LNCaP clone FGC (cell line): ENCODE results near the gene FGF14.

Experiments used
- DNase-seq: peaks from one replicate; pipeline ENCODE4 v3.0.0-alpha.2; 2011; ENCODE audit warnings: low read depth
- H3K4me3 ChIP-seq: 2 replicates; pipeline ENCODE4 v1.5.1; 2011; ENCODE audit warnings: mild to moderate bottlenecking, low read depth, low read length, control low read depth
- TF ChIP-seq, protein P1 (sequence below): IDR thresholded peaks from 2 replicates; pipeline ENCODE4 v1.5.1; 2012; ENCODE audit warnings: mild to moderate bottlenecking; ENCODE audit not compliant: control insufficient read depth, insufficient read depth; ENCODE audit errors: extremely low read depth

Gene FGF14

DNA sequence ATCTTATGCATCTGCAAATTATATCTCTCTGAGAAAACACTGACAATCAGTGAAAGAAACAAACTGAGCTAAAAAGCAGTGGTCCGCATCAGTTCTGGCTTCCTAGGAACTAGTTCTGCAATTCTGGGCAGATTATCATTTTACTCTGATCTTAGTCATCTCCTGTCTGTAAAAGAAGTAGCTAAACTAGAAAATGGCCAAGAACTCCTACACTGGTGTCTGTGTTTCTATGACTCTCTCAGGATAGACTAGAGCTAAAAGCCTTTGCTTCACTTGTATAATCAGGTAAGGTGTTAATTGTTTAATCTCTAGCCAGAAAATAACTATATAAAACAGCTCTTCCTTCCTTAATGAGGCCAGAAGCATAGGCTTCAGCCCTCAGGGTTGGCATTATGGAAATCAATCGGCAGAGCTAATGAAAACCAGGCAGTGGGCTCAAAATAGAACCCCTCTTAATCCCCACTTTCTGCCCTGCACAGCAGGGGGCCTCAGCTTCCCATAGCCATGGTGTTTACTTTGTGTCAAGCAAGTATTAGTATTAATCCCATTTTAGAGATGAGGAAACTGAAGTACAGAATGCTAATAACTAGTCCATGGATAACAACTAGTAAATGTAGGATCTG is 459.2 kb downstream of the FGF14 start:
- DNase-seq, result no peak
- TF ChIP-seq, protein P1, sequence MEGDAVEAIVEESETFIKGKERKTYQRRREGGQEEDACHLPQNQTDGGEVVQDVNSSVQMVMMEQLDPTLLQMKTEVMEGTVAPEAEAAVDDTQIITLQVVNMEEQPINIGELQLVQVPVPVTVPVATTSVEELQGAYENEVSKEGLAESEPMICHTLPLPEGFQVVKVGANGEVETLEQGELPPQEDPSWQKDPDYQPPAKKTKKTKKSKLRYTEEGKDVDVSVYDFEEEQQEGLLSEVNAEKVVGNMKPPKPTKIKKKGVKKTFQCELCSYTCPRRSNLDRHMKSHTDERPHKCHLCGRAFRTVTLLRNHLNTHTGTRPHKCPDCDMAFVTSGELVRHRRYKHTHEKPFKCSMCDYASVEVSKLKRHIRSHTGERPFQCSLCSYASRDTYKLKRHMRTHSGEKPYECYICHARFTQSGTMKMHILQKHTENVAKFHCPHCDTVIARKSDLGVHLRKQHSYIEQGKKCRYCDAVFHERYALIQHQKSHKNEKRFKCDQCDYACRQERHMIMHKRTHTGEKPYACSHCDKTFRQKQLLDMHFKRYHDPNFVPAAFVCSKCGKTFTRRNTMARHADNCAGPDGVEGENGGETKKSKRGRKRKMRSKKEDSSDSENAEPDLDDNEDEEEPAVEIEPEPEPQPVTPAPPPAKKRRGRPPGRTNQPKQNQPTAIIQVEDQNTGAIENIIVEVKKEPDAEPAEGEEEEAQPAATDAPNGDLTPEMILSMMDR, result no peak
- H3K4me3 ChIP-seq, result no peak overlapping the region

DNA sequence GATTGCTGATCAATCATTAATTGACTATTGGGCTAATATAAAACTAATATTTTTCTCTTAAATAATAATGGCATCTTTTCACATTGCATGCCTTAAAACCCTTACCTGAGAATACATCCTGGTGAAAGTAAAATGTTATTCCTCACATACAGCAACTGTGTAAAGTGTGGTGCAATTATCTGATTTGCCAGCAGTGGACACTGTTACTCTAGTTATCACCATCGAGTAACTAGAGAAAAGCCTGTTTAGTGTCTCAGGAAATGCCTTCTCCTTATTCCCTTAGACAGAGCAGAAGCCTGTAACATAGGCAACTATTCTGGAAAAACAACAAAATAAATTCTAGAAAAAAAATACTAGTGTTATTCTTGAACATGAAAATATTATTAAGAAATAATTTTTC is 459.8 kb downstream of the FGF14 start:
- H3K4me3 ChIP-seq, result no peak overlapping the region
- DNase-seq, result no peak
- TF ChIP-seq, protein P1, result peak; percentile 69

DNA sequence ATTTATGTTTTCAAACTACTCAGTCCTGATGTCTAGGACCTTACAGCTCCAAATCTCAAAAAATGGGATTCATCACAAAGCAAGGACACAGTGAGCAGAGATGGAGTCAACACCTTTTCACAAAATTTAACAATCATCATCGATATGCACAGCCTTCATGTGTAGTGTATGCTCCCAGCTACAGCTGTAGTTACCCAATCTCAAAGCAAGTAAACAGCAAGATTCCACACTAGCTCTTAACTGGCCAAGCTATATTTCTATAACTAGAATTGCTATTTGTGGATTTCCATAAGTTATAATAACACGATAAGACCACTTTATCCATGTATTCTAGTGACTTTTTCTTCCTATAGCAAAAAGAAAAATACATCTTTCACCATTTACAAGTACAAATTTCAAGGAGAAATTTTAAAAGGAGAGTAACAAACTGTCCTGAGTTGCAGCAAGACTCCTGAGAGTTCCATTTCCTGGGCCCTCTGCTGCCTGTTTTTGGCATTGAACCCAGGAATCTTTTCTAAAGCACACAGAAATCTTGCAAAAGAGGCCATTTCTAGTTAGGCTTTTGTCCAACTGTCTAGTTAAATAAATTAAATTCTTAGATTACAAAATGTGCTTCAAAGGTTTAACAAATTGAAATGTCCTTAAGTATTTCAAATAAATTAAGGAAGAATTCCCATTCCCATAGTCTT is 460.6 kb downstream of the FGF14 start:
- no peak for DNase-seq
- H3K4me3 ChIP-seq, result no peak overlapping the region
- TF ChIP-seq, protein P1, result no peak

DNA sequence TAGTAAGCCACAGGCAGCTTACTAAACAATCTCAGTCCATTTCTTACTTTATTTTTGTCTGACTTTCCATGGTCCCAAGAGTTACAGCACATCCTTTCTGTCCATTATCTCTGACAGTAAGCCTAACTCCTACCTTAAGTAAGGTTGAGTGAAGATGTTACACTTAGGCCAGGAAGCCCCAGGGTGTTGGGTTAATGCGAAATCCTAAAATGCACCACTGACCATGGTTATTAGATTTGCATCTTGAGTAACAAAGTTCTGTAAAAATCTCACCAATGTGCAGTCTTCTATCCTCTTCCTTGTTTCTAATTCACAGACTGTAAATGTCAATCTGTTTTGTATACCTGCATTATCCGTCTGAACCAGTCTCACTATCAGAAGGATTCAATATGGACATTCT is 462.5 kb downstream of the FGF14 start:
- DNase-seq, result no peak
- no peak overlapping the region for H3K4me3 ChIP-seq
- TF ChIP-seq, protein P1, result no peak

DNA sequence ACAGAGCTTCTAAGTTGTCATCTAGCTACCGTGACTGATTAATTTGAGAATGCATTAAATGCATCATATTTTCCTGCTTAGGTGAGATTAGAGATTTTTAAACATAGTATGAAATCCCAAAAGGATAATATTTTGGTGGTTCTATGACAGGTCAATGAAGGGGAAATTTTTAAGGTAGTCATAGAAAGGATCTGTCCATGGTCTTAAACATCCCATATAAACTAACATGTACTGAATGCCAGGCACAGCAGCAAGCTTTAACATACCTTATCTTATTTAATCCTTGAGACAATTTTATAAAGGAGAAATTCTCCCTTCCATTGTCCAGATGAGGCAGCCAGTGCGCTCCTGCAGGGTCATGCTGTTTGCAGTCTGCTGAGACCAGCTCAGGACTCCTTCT is 466.0 kb downstream of the FGF14 start:
- DNase-seq, result no peak
- TF ChIP-seq, protein P1, result no peak
- no peak overlapping the region for H3K4me3 ChIP-seq

DNA sequence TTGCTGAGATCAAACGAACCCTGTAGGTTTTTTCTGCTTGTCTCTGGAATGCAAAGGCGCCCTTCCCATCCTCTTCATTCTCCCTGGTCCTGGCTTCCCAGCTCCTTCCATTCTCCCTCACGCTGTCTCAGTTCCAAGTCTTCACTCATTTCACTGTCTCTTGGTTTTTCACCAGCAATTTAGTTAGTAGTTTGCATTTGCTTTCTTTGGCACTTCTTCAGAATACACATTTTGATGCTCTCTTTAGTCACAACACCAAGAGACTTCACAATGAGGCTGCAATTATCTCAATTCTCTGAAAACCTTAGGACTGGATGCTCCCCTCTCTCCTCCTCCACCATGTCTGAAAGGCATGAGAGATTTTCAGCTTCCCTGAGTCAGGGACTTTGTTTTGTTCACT is 470.7 kb downstream of the FGF14 start:
- DNase-seq, result no peak
- TF ChIP-seq, protein P1, result no peak
- H3K4me3 ChIP-seq, result no peak overlapping the region

DNA sequence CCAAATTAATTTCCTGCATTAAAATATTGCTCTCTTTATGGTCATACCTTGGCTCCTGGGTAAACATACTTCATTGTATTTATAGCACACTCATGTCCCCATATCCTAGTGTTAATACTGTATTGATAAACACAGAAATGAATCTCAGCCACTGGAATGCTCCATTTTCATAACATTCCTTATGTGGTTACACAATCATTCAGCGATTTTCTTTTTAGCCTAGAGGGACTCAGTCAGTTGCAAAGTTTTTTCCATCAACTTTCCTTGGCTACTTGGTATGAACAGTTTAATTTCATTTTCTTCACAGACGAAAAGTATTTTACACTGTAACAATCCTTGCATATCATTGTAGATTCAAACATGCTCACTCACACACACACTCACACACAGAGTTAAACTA is 471.5 kb downstream of the FGF14 start:
- H3K4me3 ChIP-seq, result no peak overlapping the region
- no peak for DNase-seq

More for the DNA sequence above, 471.5 kb downstream of the FGF14 start:
- TF ChIP-seq, protein P1, result no peak
